A549 (cell line): ENCODE measurements around the gene ANKRD18A.

Experiments
- CTCF ChIP-seq: fragments of >200 bp; sonication (Bioruptor Twin); formaldehyde crosslinking; IDR thresholded peaks from 3 replicates; pipeline ENCODE4 v1.5.1; 2016
- HDAC2 ChIP-seq: fragments of 200-600 bp; sonication (generic); IDR thresholded peaks from 2 replicates; pipeline ENCODE4 v1.6.1; 2016
- PBX3 ChIP-seq: IDR thresholded peaks from 2 replicates; pipeline ENCODE4 v1.6.1; 2012
- POLR2A ChIP-seq: IDR thresholded peaks from 2 replicates; pipeline ENCODE4 v1.6.1; 2012; ENCODE audit warnings: mild to moderate bottlenecking, low read length
- RFX5 ChIP-seq: fragments of 450-650 bp; IDR thresholded peaks from 2 replicates; pipeline ENCODE4 v1.7.1; 2014; ENCODE audit warnings: antibody characterized with exemption, mild to moderate bottlenecking, moderate library complexity
- TP53 ChIP-seq: fragments of 250-450 bp; sonication (Bioruptor Pico); IDR thresholded peaks from 2 replicates; pipeline ENCODE4 v1.5.0; 2021; ENCODE audit warnings: mild to moderate bottlenecking, moderate library complexity

DNA sequence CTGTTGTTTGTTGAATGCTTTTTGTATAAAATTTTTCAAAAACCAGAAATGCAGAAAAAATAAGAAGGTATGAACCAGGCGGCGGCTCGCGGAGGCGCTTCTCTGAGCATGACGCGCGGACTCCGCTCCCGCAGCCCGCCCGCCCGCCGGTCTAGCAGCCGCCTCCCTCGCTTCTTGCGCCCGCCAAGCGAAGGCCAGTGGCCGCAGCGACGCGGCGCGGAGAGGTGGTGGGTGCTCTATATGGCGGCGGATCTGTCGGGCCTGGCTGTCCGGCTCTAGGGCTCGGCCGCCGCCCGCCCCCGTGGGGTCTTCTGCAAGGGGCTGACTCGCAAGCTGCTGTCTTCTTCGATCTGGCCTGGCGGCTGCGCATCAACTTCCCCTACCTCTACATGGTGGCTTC lies 93.8 kb downstream of the ANKRD18A start:
- TF ChIP-seq CTCF: no peak
- no peak for TF ChIP-seq POLR2A
- TF ChIP-seq PBX3: no peak
- TF ChIP-seq TP53 (CRISPR knock-in tag): no peak
- no peak for TF ChIP-seq RFX5
- no peak for TF ChIP-seq HDAC2
